C4-2B (cell line): ENCODE data around the gene SCNN1G.

Source experiments
- CTCF ChIP-seq: fragments of 450-650 bp; conservative IDR thresholded peaks from 2 replicates; pipeline ENCODE4 v1.5.1; 2017; ENCODE audit warnings: mild to moderate bottlenecking
- ZFX ChIP-seq: fragments of 450-650 bp; IDR thresholded peaks from 2 replicates; pipeline ENCODE4 v1.6.1; 2017

DNA sequence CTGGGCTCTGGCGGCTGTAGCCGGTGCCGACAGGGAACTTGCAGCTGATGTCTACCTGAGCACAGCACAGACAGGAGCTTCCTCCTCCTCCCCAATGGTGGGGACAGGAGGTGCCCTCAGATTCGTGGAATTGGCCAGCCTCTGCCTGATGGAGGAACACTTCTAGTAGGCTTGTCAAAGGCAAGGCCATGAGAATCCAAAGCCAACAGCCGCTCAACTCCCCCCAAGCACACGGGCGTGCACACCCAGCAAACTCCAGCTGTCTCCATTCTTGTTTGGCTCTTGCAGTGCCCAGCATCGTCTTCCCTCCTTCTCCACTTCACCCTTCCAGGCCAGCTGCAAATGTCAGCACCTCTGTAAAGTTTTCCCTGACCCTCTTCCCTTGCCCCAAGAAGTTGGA lies 35.1 kb downstream of the SCNN1G start:
- TF ChIP-seq CTCF: no peak
- TF ChIP-seq ZFX: no peak
